NCI-H128 (cell line): ENCODE data around the gene TBCCD1.
"Not testable (repeated sequence)": the region's sequence is repeated elsewhere in the genome, so short reads cannot be mapped to it uniquely, and the experiment has no call there.

Experiments
- DNase-seq: peaks from one replicate; lab custom pipeline; 2025; ENCODE audit not compliant: unreplicated experiment; lab: John Stamatoyannopoulos, UW

The TBCCD1 gene

GRCh38 chr3:186552408-186553031 is 14.6 kb downstream of the TBCCD1 start:
- no peak for DNase-seq

- no peak for DNase-seq
Observed at GRCh38 chr3:186551387-186551786, 15.8 kb downstream of the TBCCD1 start.

- DNase-seq: no peak
Observed at GRCh38 chr3:186549497-186549896, 17.6 kb downstream of the TBCCD1 start.

GRCh38 chr3:186544281-186544680 is 22.9 kb downstream of the TBCCD1 start, which contains the start of gene CRYGS:
Gene CRYGS (minus strand): TSS chr3:186544380. CDS start chr3:186544326, 54 bp downstream.
- no peak for DNase-seq

GRCh38 chr3:186540835-186541226 is 26.3 kb downstream of the TBCCD1 start:
- no peak for DNase-seq

- DNase-seq: peak; percentile 69
Observed at GRCh38 chr3:186540221-186540834, 26.8 kb downstream of the TBCCD1 start.

GRCh38 chr3:186538779-186539178 is 28.4 kb downstream of the TBCCD1 start:
- DNase-seq: no peak

GRCh38 chr3:186536883-186537844 is 30.0 kb downstream of the TBCCD1 start:
- no peak for DNase-seq

- no peak for DNase-seq
Observed at GRCh38 chr3:186534113-186534669, 32.9 kb downstream of the TBCCD1 start.

GRCh38 chr3:186532598-186533072 is 34.5 kb downstream of the TBCCD1 start:
- DNase-seq: no peak

- DNase-seq: not testable (repeated sequence)
Observed at GRCh38 chr3:186531694-186532093, 35.4 kb downstream of the TBCCD1 start.

GRCh38 chr3:186530415-186530814 is 36.7 kb downstream of the TBCCD1 start:
- DNase-seq: no peak

GRCh38 chr3:186529201-186529999 is 37.7 kb downstream of the TBCCD1 start:
- no peak for DNase-seq

- DNase-seq: no peak
Observed at GRCh38 chr3:186526256-186526606, 40.9 kb downstream of the TBCCD1 start.

- no peak for DNase-seq
Observed at GRCh38 chr3:186525369-186526255, 41.5 kb downstream of the TBCCD1 start.

GRCh38 chr3:186524616-186525015 is 42.5 kb downstream of the TBCCD1 start:
- DNase-seq: no peak

GRCh38 chr3:186523434-186523833 is 43.7 kb downstream of the TBCCD1 start:
- DNase-seq: no peak

- no peak for DNase-seq
Observed at GRCh38 chr3:186523022-186523421, 44.1 kb downstream of the TBCCD1 start.
